Liver (tissue), 9 donors: ENCODE data around the gene COL4A4. TPM values are rescaled to one million over a fixed set of nuclear protein-coding genes. Genes with fewer than 3 reads are reported as not detected.

Experiments
- DNase-seq: peaks from one replicate; pipeline ENCODE4 v3.0.0-alpha.2; 2017; ENCODE audit warnings: low spot score
- H3K27ac ChIP-seq, 2 donors: one replicate each; pipeline ENCODE4 v1.7.0; 2013; ENCODE audit warnings: inconsistent platforms in 2 of 2, low read length in 2 of 2, control low read depth in 1 of 2, low read depth in 1 of 2, mild to moderate bottlenecking in 1 of 2
- H3K27me3 ChIP-seq, 4 donors: one replicate each; pipeline versions ENCODE4 v1.6.1 to v1.7.0; 2013; ENCODE audit warnings: low read length in 3 of 4, inconsistent platforms in 1 of 4, mild to moderate bottlenecking in 1 of 4, moderate library complexity in 1 of 4; ENCODE audit not compliant: control insufficient read depth in 4 of 4, insufficient read depth in 4 of 4
- H3K36me3 ChIP-seq, 4 donors: one replicate each; pipeline versions ENCODE4 v1.6.1 to v1.7.0; 2013; ENCODE audit warnings: low read length in 3 of 4, mild to moderate bottlenecking in 3 of 4, low read depth in 1 of 4, moderate library complexity in 1 of 4; ENCODE audit not compliant: control insufficient read depth in 4 of 4, insufficient read depth in 3 of 4
- H3K4me1 ChIP-seq, 4 donors: one replicate each; pipeline versions ENCODE4 v1.6.1 to v1.7.0; 2013; ENCODE audit warnings: low read length in 3 of 4, mild to moderate bottlenecking in 3 of 4, moderate library complexity in 1 of 4; ENCODE audit not compliant: control insufficient read depth in 4 of 4, insufficient read depth in 4 of 4
- H3K4me3 ChIP-seq, 3 donors: one replicate each; pipeline versions ENCODE4 v1.6.1 to v1.7.0; 2013; ENCODE audit warnings: low read length in 3 of 3, control low read depth in 1 of 3, low read depth in 1 of 3, mild to moderate bottlenecking in 1 of 3
- H3K9ac ChIP-seq, 2 donors: one replicate each; pipeline ENCODE4 v1.7.0; 2013; ENCODE audit warnings: low read length in 2 of 2, mild to moderate bottlenecking in 2 of 2, moderate library complexity in 2 of 2, control low read depth in 1 of 2, low read depth in 1 of 2
- H3K9me3 ChIP-seq, 4 donors: one replicate each; pipeline versions ENCODE4 v1.6.1 to v1.7.0; 2013; ENCODE audit warnings: low read length in 3 of 4; ENCODE audit not compliant: control insufficient read depth in 4 of 4
- CTCF ChIP-seq: fragments of 150-350 bp; IDR thresholded peaks from 2 replicates; pipeline ENCODE4 v1.5.1; 2017; ENCODE audit warnings: improper control_type of control experiment, low read depth, low read length; ENCODE audit not compliant: missing input control
- EGR1 ChIP-seq, 2 donors: IDR thresholded peaks; 2 replicates each; pipeline ENCODE4 v1.6.1; 2016 to 2018; ENCODE audit warnings: antibody characterized with exemption in 2 of 2, low read depth in 2 of 2
- FOXA1 ChIP-seq: IDR thresholded peaks from 2 replicates; pipeline ENCODE4 v1.6.1; 2016; ENCODE audit warnings: antibody characterized with exemption
- FOXA2 ChIP-seq: IDR thresholded peaks from 2 replicates; pipeline ENCODE4 v1.6.1; 2016; ENCODE audit warnings: antibody characterized with exemption
- HNF4A ChIP-seq, 2 donors: conservative IDR thresholded peaks; 2 replicates each; pipeline ENCODE4 v1.6.1; 2016; ENCODE audit warnings: antibody characterized with exemption in 2 of 2, mild to moderate bottlenecking in 2 of 2
- HNF4G ChIP-seq: IDR thresholded peaks from 2 replicates; pipeline ENCODE4 v1.6.1; 2016; ENCODE audit warnings: antibody characterized with exemption
- JUND ChIP-seq, 2 donors: IDR thresholded peaks; 2 replicates each; pipeline ENCODE4 v1.6.1; 2016; ENCODE audit warnings: antibody characterized with exemption in 2 of 2
- MAX ChIP-seq: IDR thresholded peaks from 2 replicates; pipeline ENCODE4 v1.6.1; 2016; ENCODE audit warnings: antibody characterized with exemption
- NR2F2 ChIP-seq: IDR thresholded peaks from 2 replicates; pipeline ENCODE4 v1.6.1; 2016; ENCODE audit warnings: antibody characterized with exemption
- RAD21 ChIP-seq, 2 donors: IDR thresholded peaks; 2 replicates each; pipeline ENCODE4 v1.6.1; 2016; ENCODE audit warnings: antibody characterized with exemption in 2 of 2, mild to moderate bottlenecking in 2 of 2
- REST ChIP-seq: IDR thresholded peaks from 2 replicates; pipeline ENCODE4 v1.6.1; 2016; ENCODE audit warnings: antibody characterized with exemption, mild to moderate bottlenecking
- RXRA ChIP-seq, 2 donors: IDR thresholded peaks; 2 replicates each; pipeline ENCODE4 v1.6.1; 2017 to 2018; ENCODE audit warnings: antibody characterized with exemption in 2 of 2, mild to moderate bottlenecking in 1 of 2
- SP1 ChIP-seq: IDR thresholded peaks from 2 replicates; pipeline ENCODE4 v1.6.1; 2018; ENCODE audit warnings: antibody characterized with exemption, mild to moderate bottlenecking
- TAF1 ChIP-seq: conservative IDR thresholded peaks from 2 replicates; pipeline ENCODE4 v1.6.1; 2016; ENCODE audit warnings: antibody characterized with exemption, mild to moderate bottlenecking
- YY1 ChIP-seq: IDR thresholded peaks from 2 replicates; pipeline ENCODE4 v1.6.1; 2016; ENCODE audit warnings: antibody characterized with exemption, mild to moderate bottlenecking
- ZBTB33 ChIP-seq: IDR thresholded peaks from 2 replicates; pipeline ENCODE4 v1.6.1; 2016; ENCODE audit warnings: antibody characterized with exemption
- WGBS: extraction: QIAGEN DNeasy Blood & Tissue Kit; methylation state at CpG from one replicate; pipeline ENCODE4 v1.1.7; 2013; 5-methylcytosine and 5-hydroxymethylcytosine counted together
- polyA plus RNA-seq, 2 donors: library from polyadenylated mRNA; stranded (reverse) in 1 of 2; unstranded in 1 of 2; fragments of 200-250 nt in 1 of 2; fragments of >200 nt in 1 of 2; fragmentation: Nextera tagmentation in 1 of 2; extraction: Ambion mirVana in 1 of 2; gene quantifications; one replicate each; pipeline versions ENCODE4 v1.2.1 to v1.2.3, GENCODE V29; 2013 to 2015
- total RNA-seq, 2 donors: library from RNA; depleted of rRNA; stranded (reverse); fragments of >200 nt; gene quantifications; one replicate each; pipeline ENCODE4 v1.2.3, GENCODE V29; 2014
- donor health status: healthy.
- donor health status: healthy.
- donor health status: healthy.
- donor health status: healthy.
- donor health status: healthy.

The COL4A4 gene
- total and polyA plus RNA-seq, 4 donors, result 0.14 to 3.8 (median 0.82) TPM

GRCh38 chr2:227007148-227007547 is 156.9 kb downstream of the COL4A4 start:
- Histone ChIP-seq H3K9ac (no peak overlapping the region), H3K27me3 (no peaks in the 10 kb centered on the region), H3K27ac (no peak overlapping the region), H3K4me3 (no peak overlapping the region), H3K4me1 (no peaks in the 10 kb centered on the region), H3K36me3 (no peaks in the 10 kb centered on the region), H3K9me3 (no peaks in the 10 kb centered on the region)
- DNase-seq, result no peak
- 84% methylated on average over 9 of the region's 9 CpGs for WGBS
- TF ChIP-seq FOXA1 (no peak), FOXA2 (no peak), NR2F2 (no peak), MAX (no peak)

- Histone ChIP-seq H3K36me3 (no peaks in the 10 kb centered on the region), H3K27ac (no peak overlapping the region), H3K27me3 (no peaks in the 10 kb centered on the region), H3K9ac (no peak overlapping the region), H3K4me1 (no peaks in the 10 kb centered on the region), H3K4me3 (no peak overlapping the region), H3K9me3 (no peaks in the 10 kb centered on the region)
- TF ChIP-seq NR2F2 (no peak), ZBTB33 (no peak), EGR1 (IDR thresholded peaks at IDR 0.05; ENCODE audit: low read depth in 2 of 2) (no peak), TAF1 (no peak), RXRA (IDR thresholded peaks at IDR 0.05) (no peak), REST (no peak), HNF4G (no peak), HNF4A (conservative IDR thresholded peaks at IDR 0.05) (no peak), YY1 (no peak), MAX (no peak), CTCF (no peak), FOXA2 (no peak), JUND (IDR thresholded peaks at IDR 0.05) (no peak), FOXA1 (no peak), SP1 (no peak), RAD21 (IDR thresholded peaks at IDR 0.05) (no peak)
- DNase-seq, result no peak
- 94% methylated on average over 16 of the region's 16 CpGs for WGBS
Observed at GRCh38 chr2:227006189-227006897, 157.7 kb downstream of the COL4A4 start.
